A673 (cell line): ENCODE data around the gene MPZL1. TPM values are rescaled to one million over a fixed set of nuclear protein-coding genes. Genes with fewer than 3 reads are reported as not detected.

Source experiments
- BruUV-seq: library from RNA; stranded (reverse); fragments of 400-500 nt; replicated peaks from 2 replicates; lab custom pipeline; 2021; lab: Mats Ljungman, UMichigan
- CTCF ChIA-PET: fragments of 300-600 bp; sonication (Branson Sonifier 250); formaldehyde crosslinking; loops from one replicate; lab custom pipeline; 2022; ENCODE audit warnings: antibody characterized with exemption; lab: Charles Lee
- POLR2A ChIA-PET: fragments of 300-600 bp; sonication (Branson Sonifier 250); formaldehyde crosslinking; loops from one replicate; lab custom pipeline; 2022; ENCODE audit warnings: antibody characterized with exemption; ENCODE audit not compliant: low non-redundant PET; lab: Charles Lee
- DNase-seq: peaks from one replicate; pipeline ENCODE4 v3.0.0-alpha.2; 2015; ENCODE audit warnings: low spot score
- H3K27ac ChIP-seq: fragments of 200-600 bp; sonication (generic); 2 replicates; pipeline ENCODE4 v1.5.1; 2016; ENCODE audit warnings: mixed run types, low read depth, mild to moderate bottlenecking, mixed read lengths, antibody characterized with exemption, low read length; ENCODE audit not compliant: poor library complexity, severe bottlenecking
- H3K27me3 ChIP-seq: fragments of 200-600 bp; sonication (generic); replicated peaks from 2 replicates; pipeline ENCODE4 v1.6.1; 2017; ENCODE audit warnings: mixed run types, low read depth, mild to moderate bottlenecking, mixed read lengths, antibody characterized with exemption, low read length; ENCODE audit not compliant: insufficient read depth, poor library complexity
- H3K36me3 ChIP-seq: fragments of 200-600 bp; sonication (generic); 2 replicates; pipeline ENCODE4 v1.6.1; 2016; ENCODE audit warnings: mixed run types, mild to moderate bottlenecking, mixed read lengths, antibody characterized with exemption, low read length; ENCODE audit not compliant: insufficient read depth, poor library complexity, severe bottlenecking
- H3K4me1 ChIP-seq: fragments of 200-600 bp; sonication (generic); 2 replicates; pipeline ENCODE4 v1.6.1; 2017; ENCODE audit warnings: mixed run types, mild to moderate bottlenecking, mixed read lengths, antibody characterized with exemption, low read length; ENCODE audit not compliant: insufficient read depth, poor library complexity, severe bottlenecking
- H3K4me3 ChIP-seq: fragments of 200-600 bp; sonication (generic); 2 replicates; pipeline ENCODE4 v1.5.1; 2016; ENCODE audit warnings: low read depth, mixed run types, mild to moderate bottlenecking, mixed read lengths, low read length; ENCODE audit not compliant: poor library complexity, severe bottlenecking
- H3K9me3 ChIP-seq: fragments of 200-600 bp; sonication (generic); 2 replicates; pipeline ENCODE4 v1.6.1; 2016; ENCODE audit warnings: mixed run types, low read depth, mild to moderate bottlenecking, mixed read lengths, antibody characterized with exemption, low read length; ENCODE audit not compliant: poor library complexity, severe bottlenecking
- CTCF ChIP-seq: fragments of 300-800, 200-600 bp; sonication (generic); conservative IDR thresholded peaks from 2 replicates; pipeline ENCODE4 v1.5.1; 2017; ENCODE audit warnings: low read depth, mild to moderate bottlenecking, antibody characterized with exemption, low read length, moderate library complexity, mixed read lengths
- EZH2 ChIP-seq: fragments of 200-600 bp; sonication (generic); IDR thresholded peaks from 2 replicates; pipeline ENCODE4 v1.6.1; 2017; ENCODE audit warnings: borderline replicate concordance, low read depth, mild to moderate bottlenecking, mixed read lengths, antibody characterized with exemption, low read length; ENCODE audit not compliant: poor library complexity, severe bottlenecking
- intact Hi-C: fragments of 100-400 bp; cut with micrococcal nuclease; formaldehyde crosslinking; loops from one replicate; pipeline ENCODE4 v1.10.0; 2022; ENCODE audit not compliant: unreplicated experiment
- total RNA-seq: library from RNA; stranded (reverse); gene quantifications from 2 replicates; pipeline ENCODE4 v1.2.3, GENCODE V29; 2021

MPZL1 gene
- total RNA-seq, 1 experiment from 2014 or later, result 87.8 TPM

DNA sequence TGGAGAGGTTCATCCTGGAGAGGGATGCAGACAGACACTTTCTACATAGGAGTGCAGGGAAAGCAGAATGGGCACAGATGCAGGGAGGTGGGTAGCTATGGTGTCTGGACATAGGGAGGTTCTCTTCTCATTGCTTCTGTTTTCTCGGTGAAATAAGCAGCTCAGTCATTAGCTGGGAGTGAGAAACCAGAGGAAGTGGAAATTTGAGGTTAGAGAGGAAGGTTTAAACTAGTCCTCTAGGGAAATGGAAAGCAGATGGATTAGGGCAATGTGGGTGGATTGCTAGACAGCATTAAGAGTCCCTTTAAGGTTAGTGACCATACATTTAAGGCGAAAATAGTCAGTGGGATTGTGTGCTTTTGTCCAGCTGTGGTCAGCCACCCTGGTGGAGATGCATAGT, 39.6 kb downstream of the MPZL1 start:
- no peak for TF ChIP-seq CTCF
- TF ChIP-seq EZH2, result no peak
- ChIA-PET POLR2A (no interaction called here), CTCF (no interaction called here)
- H3K27ac ChIP-seq, result no peak overlapping the region
- intact Hi-C loops, result no loop called here
- no peak overlapping the region for H3K4me3 ChIP-seq
- BruUV-seq, result no TSS peak
- H3K36me3 ChIP-seq, result no peaks in the 10 kb centered on the region
- DNase-seq, result no peak
- H3K9me3 ChIP-seq, result no peaks in the 10 kb centered on the region
- H3K4me1 ChIP-seq, result peaks cover 12% of the 10 kb centered on the region
- H3K27me3 ChIP-seq, result no peaks in the 10 kb centered on the region

DNA sequence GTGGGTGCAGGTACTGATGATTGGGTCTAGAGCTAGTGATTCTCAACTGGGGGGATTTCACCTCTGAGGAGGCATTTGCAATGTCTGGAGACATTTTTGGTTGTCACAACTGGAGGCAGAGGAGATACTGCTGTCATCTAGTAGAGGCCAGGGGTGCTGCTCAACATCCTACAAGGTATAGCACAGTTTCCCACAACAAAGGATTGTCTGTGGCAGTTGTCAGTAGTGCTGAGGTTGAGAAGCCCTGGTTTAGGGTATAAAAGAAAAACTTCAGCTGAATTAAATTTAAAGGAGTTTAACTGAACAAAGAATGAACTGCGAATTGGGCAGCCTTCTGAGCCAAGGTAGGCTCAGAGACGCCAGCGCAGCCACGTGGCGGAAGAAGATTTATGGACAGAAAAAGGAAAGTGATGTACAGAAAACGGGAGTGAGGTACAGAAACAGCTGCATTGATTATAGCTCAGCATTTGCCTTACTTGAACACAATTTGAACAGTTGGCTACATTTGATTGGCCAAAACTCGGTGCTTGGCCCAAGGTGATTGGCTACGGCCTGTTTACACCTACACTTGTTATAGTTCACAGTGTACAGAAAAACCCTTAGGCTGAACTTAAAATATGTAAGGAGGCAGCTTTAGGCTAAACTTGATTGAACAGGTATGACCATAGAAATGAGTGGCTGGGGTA, 40.4 kb downstream of the MPZL1 start:
- DNase-seq, result no peak
- Histone ChIP-seq H3K27me3 (no peaks in the 10 kb centered on the region), H3K27ac (no peak overlapping the region), H3K36me3 (no peaks in the 10 kb centered on the region), H3K9me3 (no peaks in the 10 kb centered on the region), H3K4me1 (peaks cover 5% of the 10 kb centered on the region), H3K4me3 (no peak overlapping the region)
- BruUV-seq, result no TSS peak
- intact Hi-C loops, result no loop called here
- no peak for TF ChIP-seq CTCF
- TF ChIP-seq EZH2, result no peak
- ChIA-PET POLR2A (no interaction called here), CTCF (interaction anchor here (0.5 kb wide), 1 partner anchor 47 kb away, joined by 3 read pairs; no protein-coding TSS in a partner anchor)

DNA sequence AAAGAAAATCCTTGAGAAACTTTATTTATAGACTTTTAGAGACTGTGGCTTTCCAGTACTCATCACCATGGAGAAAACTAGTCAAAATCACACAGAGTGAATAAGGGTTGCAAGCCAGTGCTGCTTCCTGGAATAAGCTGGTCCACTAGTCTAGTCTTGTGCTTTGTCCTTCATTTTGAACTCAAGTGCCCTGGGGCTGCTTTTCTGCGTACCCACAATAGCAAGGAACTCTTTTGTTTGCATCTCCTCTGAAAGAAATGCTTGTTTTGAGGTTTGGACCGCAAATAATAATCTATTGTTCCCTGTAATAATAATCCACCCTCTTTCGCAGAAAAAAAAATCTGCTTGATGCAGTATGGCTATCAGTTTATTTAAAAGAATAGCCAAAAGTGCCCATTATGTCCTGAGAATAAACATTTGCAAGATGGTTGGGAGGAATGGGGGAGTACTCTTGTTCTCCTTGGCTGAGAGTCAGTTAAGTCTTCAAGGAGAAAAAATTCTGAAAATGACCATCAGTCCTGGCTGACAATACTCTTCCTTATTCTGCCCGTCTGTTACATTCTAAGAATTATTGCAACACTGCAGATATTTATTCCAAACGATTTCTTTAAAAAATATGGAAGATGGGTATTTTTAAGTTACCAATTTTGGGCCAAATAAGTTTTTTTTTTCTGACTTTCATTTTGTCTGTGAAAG, 41.9 kb downstream of the MPZL1 start:
- Histone ChIP-seq H3K4me3 (no peak overlapping the region), H3K27ac (no peak overlapping the region), H3K4me1 (peaks cover 4% of the 10 kb centered on the region), H3K36me3 (peaks cover 5% of the 10 kb centered on the region), H3K9me3 (no peaks in the 10 kb centered on the region), H3K27me3 (no peaks in the 10 kb centered on the region)
- CTCF ChIA-PET, result no interaction called here
- no TSS peak for BruUV-seq
- no peak for DNase-seq
- POLR2A ChIA-PET, result no interaction called here
- TF ChIP-seq CTCF (no peak), EZH2 (no peak)
- intact Hi-C loops, result no loop called here
